RWPE1 (cell line): ENCODE measurements around the gene KIRREL3.

Experiments used
- CTCF ChIA-PET: fragments of 350-600 bp; sonication (Branson Sonifier 250); formaldehyde crosslinking; extraction: SDS; loops from one replicate; lab custom pipeline; 2021; lab: Yijun Ruan, JAX
- POLR2A ChIA-PET: fragments of 400-600 bp; formaldehyde crosslinking; extraction: SDS; loops from one replicate; lab custom pipeline; 2020; ENCODE audit warnings: antibody characterized with exemption; ENCODE audit not compliant: low non-redundant PET; lab: Yijun Ruan, JAX
- DNase-seq: peaks from one replicate; pipeline ENCODE4 v3.0.0; 2012; ENCODE audit warnings: low spot score
- H3K27ac ChIP-seq: fragments of 450-650 bp; 2 replicates; pipeline ENCODE4 v1.5.1; 2017
- TF ChIP-seq, protein P1 (sequence below): fragments of 450-650 bp; conservative IDR thresholded peaks from 2 replicates; pipeline ENCODE4 v1.5.1; 2017; ENCODE audit warnings: low read depth, mild to moderate bottlenecking

The KIRREL3 gene

DNA sequence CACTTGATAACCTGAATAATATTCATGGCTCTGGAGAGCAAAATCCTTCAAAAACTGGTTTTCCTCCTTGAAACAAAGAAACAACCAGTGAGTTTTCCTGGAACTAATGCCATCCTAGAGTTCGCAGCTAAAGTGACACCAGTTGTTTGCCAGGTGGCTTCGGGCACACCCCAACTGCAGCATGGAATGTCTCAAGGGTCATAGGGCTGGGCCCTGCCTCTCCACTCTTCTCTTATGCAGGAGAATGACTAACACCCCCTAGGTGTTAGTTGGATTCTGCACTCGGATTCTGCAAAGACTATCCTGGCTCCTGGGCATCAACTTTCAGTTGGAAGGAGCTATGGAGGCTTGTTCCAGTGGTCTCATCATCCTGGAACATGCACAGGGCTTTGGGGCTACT lies 98.8 kb downstream of the KIRREL3 start:
- no peak overlapping the region for H3K27ac ChIP-seq
- POLR2A ChIA-PET, result no interaction called here
- CTCF ChIA-PET, result no interaction called here
- TF ChIP-seq, protein P1, sequence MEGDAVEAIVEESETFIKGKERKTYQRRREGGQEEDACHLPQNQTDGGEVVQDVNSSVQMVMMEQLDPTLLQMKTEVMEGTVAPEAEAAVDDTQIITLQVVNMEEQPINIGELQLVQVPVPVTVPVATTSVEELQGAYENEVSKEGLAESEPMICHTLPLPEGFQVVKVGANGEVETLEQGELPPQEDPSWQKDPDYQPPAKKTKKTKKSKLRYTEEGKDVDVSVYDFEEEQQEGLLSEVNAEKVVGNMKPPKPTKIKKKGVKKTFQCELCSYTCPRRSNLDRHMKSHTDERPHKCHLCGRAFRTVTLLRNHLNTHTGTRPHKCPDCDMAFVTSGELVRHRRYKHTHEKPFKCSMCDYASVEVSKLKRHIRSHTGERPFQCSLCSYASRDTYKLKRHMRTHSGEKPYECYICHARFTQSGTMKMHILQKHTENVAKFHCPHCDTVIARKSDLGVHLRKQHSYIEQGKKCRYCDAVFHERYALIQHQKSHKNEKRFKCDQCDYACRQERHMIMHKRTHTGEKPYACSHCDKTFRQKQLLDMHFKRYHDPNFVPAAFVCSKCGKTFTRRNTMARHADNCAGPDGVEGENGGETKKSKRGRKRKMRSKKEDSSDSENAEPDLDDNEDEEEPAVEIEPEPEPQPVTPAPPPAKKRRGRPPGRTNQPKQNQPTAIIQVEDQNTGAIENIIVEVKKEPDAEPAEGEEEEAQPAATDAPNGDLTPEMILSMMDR, result no peak
- DNase-seq, result no peak

DNA sequence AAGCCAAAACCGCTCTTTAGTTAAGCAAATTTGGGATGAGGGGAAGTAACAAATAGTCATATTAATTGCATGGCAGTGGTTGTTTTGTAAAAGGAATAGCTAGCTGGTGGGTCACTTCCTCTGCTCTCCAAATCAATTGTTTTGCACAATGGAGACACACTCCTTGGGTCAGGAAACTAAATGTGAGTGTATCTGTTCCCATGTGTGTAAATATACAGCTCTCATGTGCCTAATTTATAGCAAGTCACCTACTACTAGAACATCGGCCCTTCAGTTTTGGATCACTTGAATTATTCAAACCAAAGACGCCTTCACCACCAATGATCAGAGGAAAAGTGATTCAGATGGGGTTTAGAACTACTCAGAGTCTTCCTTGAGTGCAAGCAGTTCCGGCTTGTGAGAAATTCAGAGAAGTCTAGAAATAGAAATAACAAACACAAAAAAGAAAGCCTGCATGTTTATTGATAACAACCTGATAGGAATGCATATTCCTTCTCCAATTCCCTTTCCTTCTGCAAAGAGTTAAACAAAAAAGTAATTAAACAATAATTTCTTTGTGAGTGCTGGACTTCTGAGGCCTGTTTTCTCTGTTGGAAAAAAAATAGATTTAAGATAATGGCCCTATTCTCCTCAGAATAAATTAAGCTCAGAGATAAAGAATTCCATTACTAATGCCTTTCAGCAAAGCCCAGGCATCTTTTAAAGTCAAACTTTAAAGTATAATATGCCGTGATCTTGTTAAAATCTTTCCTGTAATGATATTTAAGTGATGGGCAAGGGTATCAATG lies 100.4 kb downstream of the KIRREL3 start:
- H3K27ac ChIP-seq, result no peak overlapping the region
- ChIA-PET POLR2A (no interaction called here), CTCF (interaction anchor here (0.6 kb wide), 1 partner anchor 295 kb away, joined by 3 read pairs; no protein-coding TSS in a partner anchor)
- DNase-seq, result no peak
- TF ChIP-seq, protein P1, result no peak

DNA sequence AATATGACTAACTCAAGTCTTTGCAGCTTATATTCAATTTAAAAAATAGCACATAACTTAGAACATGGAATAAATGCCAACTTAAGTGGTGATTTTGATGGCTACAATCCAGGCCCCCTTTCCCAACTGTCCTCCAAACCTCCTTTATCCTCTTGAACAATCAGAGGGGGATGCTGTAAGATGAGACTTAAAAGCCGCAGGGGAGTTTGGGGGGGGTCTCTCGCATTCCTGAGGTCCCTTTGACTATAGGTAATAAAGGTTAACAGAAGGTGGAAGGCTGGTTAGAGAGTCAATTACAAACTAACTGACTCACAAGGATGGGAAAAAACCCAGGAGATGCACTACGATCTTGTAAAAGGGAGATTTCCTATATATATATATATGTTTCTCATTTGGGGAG lies 101.8 kb downstream of the KIRREL3 start:
- CTCF ChIA-PET, result no interaction called here
- TF ChIP-seq, protein P1, result no peak
- DNase-seq, result no peak
- POLR2A ChIA-PET, result no interaction called here
- no peak overlapping the region for H3K27ac ChIP-seq

DNA sequence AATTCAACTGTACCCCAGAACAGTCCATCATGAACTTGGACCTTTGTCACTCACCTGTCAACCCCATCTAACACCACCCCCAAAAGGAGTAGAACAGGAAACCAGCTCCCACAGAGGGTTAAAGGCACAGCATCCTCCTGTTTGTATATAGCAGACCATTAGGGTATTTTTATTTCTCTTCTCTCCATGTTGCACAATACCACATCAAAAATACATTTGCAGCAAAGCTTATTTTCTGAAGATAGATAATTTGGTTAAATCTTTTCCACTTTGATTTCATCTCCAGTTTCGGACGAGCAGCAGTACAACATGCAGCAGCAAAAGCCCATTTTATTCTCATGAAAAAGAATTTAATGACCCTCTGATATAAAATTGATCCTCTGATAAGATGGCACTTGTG lies 103.1 kb downstream of the KIRREL3 start:
- CTCF ChIA-PET, result no interaction called here
- no peak overlapping the region for H3K27ac ChIP-seq
- POLR2A ChIA-PET, result no interaction called here
- no peak for DNase-seq
- TF ChIP-seq, protein P1, result no peak

DNA sequence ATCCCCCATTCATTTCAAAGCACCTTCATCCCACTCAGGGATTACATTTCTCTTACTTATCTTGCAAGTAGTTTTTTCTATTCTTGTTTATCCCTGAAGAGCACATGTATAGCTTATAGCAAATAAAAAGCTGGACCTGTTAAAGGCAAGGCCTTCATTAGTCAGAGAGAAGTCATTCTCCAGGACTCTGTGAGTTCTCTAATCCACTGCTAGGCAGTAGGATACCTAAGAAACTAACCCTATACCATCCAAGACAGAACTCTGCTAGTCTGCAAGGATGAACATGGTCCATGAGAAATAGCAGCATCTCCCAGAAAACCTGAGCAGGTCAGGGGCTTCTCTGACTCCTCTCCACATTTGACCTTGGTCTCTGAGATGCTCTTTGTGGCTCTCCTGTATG lies 104.5 kb downstream of the KIRREL3 start:
- H3K27ac ChIP-seq, result no peak overlapping the region
- DNase-seq, result no peak
- ChIA-PET POLR2A (no interaction called here), CTCF (no interaction called here)
- TF ChIP-seq, protein P1, result no peak

DNA sequence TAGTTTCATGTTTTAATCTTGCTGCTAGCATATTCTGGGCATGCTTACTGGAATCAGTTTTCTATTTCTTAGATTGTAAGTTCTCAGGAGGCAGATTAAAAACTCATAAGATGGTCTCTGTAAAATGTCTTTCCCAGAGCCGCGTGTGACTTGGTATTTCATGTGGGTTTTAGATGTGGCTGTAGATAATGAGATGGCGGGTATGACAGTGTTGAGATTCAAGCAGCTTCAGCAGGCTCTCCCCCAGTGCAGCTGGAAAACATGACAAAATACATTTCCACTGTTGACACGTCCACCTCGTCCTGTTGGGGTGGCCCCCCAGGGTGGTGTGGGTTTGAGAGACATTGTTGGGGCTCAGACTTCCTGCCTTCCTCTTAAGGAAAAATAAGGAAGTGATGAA lies 106.8 kb downstream of the KIRREL3 start:
- no peak for DNase-seq

More for the DNA sequence above, 106.8 kb downstream of the KIRREL3 start:
- CTCF ChIA-PET, result interaction anchor here (0.5 kb wide), 1 partner anchor 20 kb away, joined by 3 read pairs; no protein-coding TSS in a partner anchor
- TF ChIP-seq, protein P1, result no peak
- no peak overlapping the region for H3K27ac ChIP-seq
- POLR2A ChIA-PET, result no interaction called here
